HepG2 (cell line): ENCODE data around the gene NUBP2. TPM values are rescaled to one million over a fixed set of nuclear protein-coding genes. Genes with fewer than 3 reads are reported as not detected.

ENCODE experiments used
- ARID4A ChIP-seq: sonication (generic); formaldehyde crosslinking; IDR thresholded peaks from 2 replicates; pipeline ENCODE4 v1.5.0; 2020; ENCODE audit warnings: mild to moderate bottlenecking, missing genetic modification reagents, borderline replicate concordance
- BCL6 ChIP-seq: IDR thresholded peaks from 2 replicates; pipeline ENCODE4 v1.6.1; 2016; ENCODE audit warnings: missing genetic modification reagents, missing compliant biosample characterization
- CHD4 ChIP-seq: fragments of 200-600 bp; sonication (generic); IDR thresholded peaks from 2 replicates; pipeline ENCODE4 v1.7.0; 2017; ENCODE audit warnings: mild to moderate bottlenecking, low read length, borderline replicate concordance
- HCFC1 ChIP-seq: fragments of 150-350 bp; IDR thresholded peaks from 2 replicates; pipeline ENCODE4 v1.6.1; 2014; ENCODE audit warnings: low read depth, low read length
- LCORL ChIP-seq, 2 experiments: fragments of 450-650 bp in 1 of 2; sonication (generic) in 1 of 2; formaldehyde crosslinking in 1 of 2; IDR thresholded peaks; 2 replicates each; pipeline versions ENCODE4 v1.5.0 to v1.6.1; 2017 to 2020; ENCODE audit warnings: antibody characterized with exemption in 1 of 2, missing genetic modification reagents in 1 of 2
- POGZ ChIP-seq: sonication (generic); formaldehyde crosslinking; IDR thresholded peaks from 2 replicates; pipeline ENCODE4 v1.4.0; 2020; ENCODE audit warnings: mild to moderate bottlenecking, missing genetic modification reagents
- RORA ChIP-seq: sonication (generic); formaldehyde crosslinking; IDR thresholded peaks from 2 replicates; pipeline ENCODE4 v1.5.0; 2020; ENCODE audit warnings: mild to moderate bottlenecking, missing genetic modification reagents, moderate library complexity
- ZBED4 ChIP-seq: sonication (generic); formaldehyde crosslinking; IDR thresholded peaks from 2 replicates; pipeline ENCODE4 v1.4.0; 2020; ENCODE audit warnings: missing genetic modification reagents, borderline replicate concordance
- ZBTB10 ChIP-seq: sonication (generic); formaldehyde crosslinking; IDR thresholded peaks from 2 replicates; pipeline ENCODE4 v1.4.0; 2020; ENCODE audit warnings: missing genetic modification reagents, borderline replicate concordance
- ZBTB4 ChIP-seq: sonication (generic); formaldehyde crosslinking; IDR thresholded peaks from 2 replicates; pipeline ENCODE4 v1.4.0; 2020; ENCODE audit warnings: missing genetic modification reagents, mild to moderate bottlenecking, borderline replicate concordance
- ZNF264 ChIP-seq: sonication (generic); formaldehyde crosslinking; IDR thresholded peaks from 2 replicates; pipeline ENCODE4 v1.4.0; 2020; ENCODE audit warnings: missing genetic modification reagents
- ZNF607 ChIP-seq: sonication (generic); formaldehyde crosslinking; IDR thresholded peaks from 2 replicates; pipeline ENCODE4 v1.5.1; 2020; ENCODE audit warnings: missing genetic modification reagents, mild to moderate bottlenecking, borderline replicate concordance
- ZNF660 ChIP-seq: sonication (generic); formaldehyde crosslinking; IDR thresholded peaks from 2 replicates; pipeline ENCODE4 v1.5.1; 2020; ENCODE audit warnings: mild to moderate bottlenecking, low read depth, missing genetic modification reagents, borderline replicate concordance
- polyA plus RNA-seq, 8 experiments: library from polyadenylated mRNA; depleted of rRNA in 3 of 8; stranded (reverse) in 7 of 8; unstranded in 1 of 8; fragments of >200 nt; fragmentation: Illumina TruSeq in 4 of 8; extraction: Trizol in 4 of 8; gene quantifications; 2 replicates each; pipeline versions ENCODE4 v1.2.1 to v1.2.3, GENCODE V29; 2011 to 2016; ENCODE audit warnings: low read depth in 4 of 8, missing spikeins in 1 of 8, mixed read lengths in 1 of 8; ENCODE audit not compliant: insufficient read depth in 1 of 8
- total RNA-seq, 5 experiments: library from RNA; depleted of rRNA; stranded (reverse); fragments of >200 nt; fragmentation: Illumina TruSeq; extraction: Trizol; gene quantifications; 2 replicates each; pipeline ENCODE4 v1.2.3, GENCODE V29; 2016; ENCODE audit warnings: low read depth in 1 of 5

The NUBP2 gene
- total and polyA plus RNA-seq, 2 of the 13 experiments (the other 11 are each of a cell fraction or from before 2014, with no cell fraction given) = 25.7 to 61.5 TPM

GRCh38 chr16:1825381-1825863 lies 42.7 kb downstream of the NUBP2 start (continued):
- TF ChIP-seq ZNF660 (CRISPR knock-in tag) (no peak), HCFC1 (no peak), RORA (CRISPR knock-in tag) (peak; percentile 79; the same call in 1 of the 2 replicates), CHD4 (peak; percentile 75; the same call in 1 of the 2 replicates), ZNF264 (CRISPR knock-in tag) (peak; percentile 80; the same call in 1 of the 2 replicates), LCORL (IDR thresholded peaks at IDR 0.05) (peak; percentile 34; the same call in 1 of the 2 replicates), LCORL (CRISPR knock-in tag; IDR thresholded peaks at IDR 0.05) (no peak; the same call in none of the 2 replicates), ARID4A (CRISPR knock-in tag) (peak; percentile 76; the same call in 1 of the 2 replicates), ZNF607 (CRISPR knock-in tag) (no peak), ZBED4 (CRISPR knock-in tag) (peak; percentile 57), BCL6 (CRISPR knock-in tag) (peak; percentile 46; the same call in 1 of the 2 replicates), POGZ (peak; percentile 75), ZBTB4 (CRISPR knock-in tag) (0 out of 2 replicates have a peak, but pooled peaks have one; percentile 13), ZBTB10 (CRISPR knock-in tag) (no peak)
